SKM-1 (cell line): Measurements from ENCODE around the gene BST1.
A peak's percentile ranks its signal among the peaks of the same experiment; 100 is the strongest.

ENCODE experiments used
- DNase-seq: peaks from one replicate; lab custom pipeline; 2025; ENCODE audit not compliant: unreplicated experiment; lab: John Stamatoyannopoulos, UW

The BST1 gene

GRCh38 chr4:15676039-15676438, 26.8 kb upstream of the BST1 start:
- DNase-seq = no peak

DNA sequence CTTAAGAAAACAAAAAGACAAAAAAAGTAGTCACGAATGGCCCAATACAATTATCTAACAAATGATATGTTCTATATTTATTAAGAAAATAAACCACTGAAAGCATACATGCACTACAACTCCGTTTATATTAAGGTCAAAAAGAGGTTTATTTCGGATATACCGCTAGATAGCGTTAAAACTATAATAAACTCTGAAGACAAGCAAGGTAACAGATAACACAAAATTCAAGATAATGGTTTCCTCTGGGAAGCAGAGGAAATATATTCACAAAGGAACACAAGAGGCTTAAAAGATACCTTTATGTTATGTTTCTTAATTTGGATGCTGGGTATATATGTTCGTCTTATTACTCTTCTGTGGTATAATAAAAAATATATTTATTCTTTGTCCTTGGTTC, 26.0 kb upstream of the BST1 start:
- DNase-seq = no peak

DNA sequence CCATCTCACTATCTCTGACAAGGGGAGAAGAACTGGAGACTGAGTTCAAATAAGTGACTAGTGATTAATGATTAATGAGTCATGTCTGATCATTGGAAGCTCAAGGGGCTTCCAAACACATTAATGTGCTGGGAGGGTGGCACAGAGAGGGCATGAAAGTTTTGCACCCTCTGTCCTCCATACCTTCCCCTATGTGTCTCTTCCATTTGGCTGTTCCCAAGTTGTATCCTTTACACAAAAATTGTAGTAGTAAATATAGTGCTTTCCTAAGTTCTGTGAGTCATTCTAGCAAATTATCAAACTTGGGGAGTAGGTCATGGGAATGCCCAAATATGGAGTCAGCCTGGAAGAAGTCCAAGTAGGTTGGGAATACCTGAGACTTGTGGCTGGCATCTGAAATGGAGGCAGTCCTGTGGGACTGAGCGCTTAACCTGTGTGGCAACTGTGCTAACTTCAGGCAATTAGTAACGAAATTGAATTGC, 25.3 kb upstream of the BST1 start:
- no peak for DNase-seq

DNA sequence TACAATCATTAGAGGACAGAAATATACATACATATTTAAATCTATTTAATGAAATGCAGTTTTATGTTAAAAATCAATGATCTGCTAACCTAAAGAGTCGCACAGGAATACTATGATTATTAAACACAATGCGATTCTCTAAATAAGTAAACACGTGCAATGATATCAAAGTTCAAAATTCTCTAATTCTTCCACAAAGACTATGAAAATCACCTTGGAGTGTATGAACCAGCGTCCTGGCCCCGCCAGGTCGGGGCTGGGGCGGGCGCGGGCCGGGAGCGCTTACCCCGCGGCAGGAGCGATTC, 21.8 kb upstream of the BST1 start:
- no peak for DNase-seq

DNA sequence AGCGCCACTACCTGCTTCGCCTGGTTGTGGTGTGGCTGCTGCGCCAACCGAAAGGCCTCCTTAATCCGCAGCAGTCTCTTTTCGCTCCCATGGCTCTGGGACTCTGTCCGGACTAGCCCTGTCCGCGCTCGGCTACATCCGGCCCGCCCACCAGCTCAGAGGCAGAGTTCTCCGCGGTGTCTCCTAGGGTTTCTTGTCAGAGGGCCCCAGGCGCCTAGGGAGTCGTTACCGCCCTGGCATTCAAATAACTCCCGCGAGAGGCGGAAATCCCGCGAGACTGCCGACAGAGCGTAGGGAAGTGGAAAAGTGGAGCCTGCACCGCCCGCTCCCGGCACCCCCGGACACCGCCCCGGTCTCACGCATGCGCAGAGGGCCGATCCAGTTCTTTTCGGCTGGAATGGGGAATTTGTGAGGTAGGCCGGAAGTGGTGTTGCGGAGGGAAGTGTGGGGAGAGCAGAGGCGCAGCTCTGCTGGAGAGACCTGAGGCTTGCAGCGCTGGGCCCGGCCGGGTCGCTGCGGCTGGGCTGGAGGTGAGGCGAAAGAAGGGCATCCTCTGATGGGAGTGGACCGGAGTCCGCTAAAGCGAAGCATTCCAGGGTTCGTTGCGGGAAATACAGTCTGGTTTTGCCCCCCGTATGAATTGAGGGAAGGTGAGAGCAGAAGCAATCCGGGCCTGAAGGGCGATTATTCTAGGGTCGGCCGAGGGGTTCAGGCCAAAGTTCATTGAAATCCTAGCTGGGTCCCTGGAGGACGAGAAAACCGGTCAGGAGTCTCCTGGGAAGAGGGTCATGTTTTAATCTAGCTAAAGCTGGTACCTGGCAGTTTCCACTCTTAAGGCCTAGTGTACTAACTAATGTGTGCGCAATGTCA, 21.3 kb upstream of the BST1 start, which contains the start of gene FAM200B:
Gene FAM200B, plus strand, starts transcription at position 456 of the 870 bp plus-strand sequence. CDS start 5,151 bp downstream, outside the sequence.
- peak; percentile 89 for DNase-seq

- peak; percentile 27 for DNase-seq
Observed at GRCh38 chr4:15682242-15683142, 20.4 kb upstream of the BST1 start.

- no peak for DNase-seq
Observed at GRCh38 chr4:15683143-15683495, 19.7 kb upstream of the BST1 start.

GRCh38 chr4:15684498-15684897, 18.4 kb upstream of the BST1 start:
- no peak for DNase-seq

- DNase-seq = no peak
Observed at GRCh38 chr4:15688051-15688450, 14.8 kb upstream of the BST1 start.

DNA sequence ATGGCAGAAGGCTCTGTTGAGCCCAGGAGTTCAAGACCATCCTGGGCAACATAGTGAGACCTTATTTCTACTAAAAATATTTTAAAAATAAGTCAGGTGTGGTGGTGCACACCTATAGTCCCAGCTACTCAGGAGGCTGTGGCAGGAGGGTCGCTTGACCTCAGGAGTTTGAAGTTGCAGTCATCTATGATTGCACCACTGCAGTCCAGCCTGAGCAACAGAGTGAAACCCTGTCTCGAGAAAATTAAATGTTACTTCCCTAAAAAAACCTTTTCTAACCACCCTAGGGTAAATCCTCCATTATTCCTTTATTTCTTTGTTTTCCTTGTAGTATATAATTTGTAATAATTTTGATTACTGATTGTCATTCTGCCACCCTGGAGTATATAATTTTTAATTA, 13.3 kb upstream of the BST1 start:
- peak; percentile 74 for DNase-seq

DNA sequence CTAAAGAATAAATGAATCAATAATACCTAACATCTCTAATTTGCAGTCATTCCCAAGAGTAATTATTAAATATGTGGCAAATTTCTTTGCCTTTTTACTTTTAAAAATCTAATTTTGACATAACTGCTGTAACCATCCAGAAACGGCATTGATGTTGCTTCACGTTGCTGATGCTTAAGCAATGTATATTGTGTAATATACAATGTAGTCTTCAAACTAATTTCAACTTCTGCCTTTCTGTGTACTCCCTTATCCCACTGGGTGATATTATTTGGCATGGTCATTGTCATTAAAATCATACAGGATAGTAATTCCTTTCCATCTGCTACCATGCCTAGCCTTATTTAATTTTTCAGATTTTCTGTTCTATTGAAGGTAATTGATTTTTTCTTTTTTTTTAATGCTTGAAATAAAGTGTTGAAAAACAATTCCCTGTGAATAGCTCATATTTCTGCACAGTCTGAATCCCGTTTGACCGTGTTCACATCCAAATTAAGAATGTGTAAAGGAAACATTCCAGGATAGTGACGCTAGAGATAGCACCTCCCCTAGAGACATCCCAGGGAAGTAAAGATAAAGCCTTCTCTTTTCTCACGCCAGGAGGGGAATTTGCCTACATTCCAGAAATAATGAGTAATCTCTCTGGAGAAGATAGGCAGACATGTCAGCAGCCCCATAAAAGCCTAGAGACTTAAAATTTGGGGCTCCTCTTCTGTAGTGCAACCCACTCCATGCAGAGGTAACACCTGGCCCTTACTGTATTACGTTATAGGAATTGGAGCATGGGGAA, 12.7 kb upstream of the BST1 start:
- DNase-seq = peak; percentile 90

GRCh38 chr4:15691346-15692135, 11.3 kb upstream of the BST1 start:
- DNase-seq = no peak

GRCh38 chr4:15692602-15693001, 10.3 kb upstream of the BST1 start:
- DNase-seq = no peak

- no peak for DNase-seq
Observed at GRCh38 chr4:15694431-15694830, 8.4 kb upstream of the BST1 start.

GRCh38 chr4:15695240-15695699, 7.6 kb upstream of the BST1 start:
- DNase-seq = peak; percentile 25

- DNase-seq = no peak
Observed at GRCh38 chr4:15695729-15696128, 7.1 kb upstream of the BST1 start.

DNA sequence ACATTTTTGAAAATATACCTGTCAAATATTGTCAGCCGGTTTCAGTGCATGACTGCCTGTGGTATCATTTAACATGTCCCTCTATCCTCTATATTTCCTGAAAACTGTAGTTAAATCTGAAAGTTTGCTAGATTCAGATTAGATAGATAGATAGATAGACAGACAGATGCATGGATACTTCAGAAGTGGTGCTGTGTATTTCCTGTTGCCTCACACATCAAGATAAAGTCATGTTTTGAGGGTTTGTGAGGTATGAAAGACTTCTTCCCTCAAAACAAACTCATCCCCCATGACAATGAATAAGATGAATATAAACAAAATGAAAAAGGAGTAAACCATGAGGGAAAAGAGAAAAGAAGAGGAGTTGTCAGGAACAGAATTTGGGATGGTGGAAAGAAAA, 6.0 kb upstream of the BST1 start:
- no peak for DNase-seq

DNA sequence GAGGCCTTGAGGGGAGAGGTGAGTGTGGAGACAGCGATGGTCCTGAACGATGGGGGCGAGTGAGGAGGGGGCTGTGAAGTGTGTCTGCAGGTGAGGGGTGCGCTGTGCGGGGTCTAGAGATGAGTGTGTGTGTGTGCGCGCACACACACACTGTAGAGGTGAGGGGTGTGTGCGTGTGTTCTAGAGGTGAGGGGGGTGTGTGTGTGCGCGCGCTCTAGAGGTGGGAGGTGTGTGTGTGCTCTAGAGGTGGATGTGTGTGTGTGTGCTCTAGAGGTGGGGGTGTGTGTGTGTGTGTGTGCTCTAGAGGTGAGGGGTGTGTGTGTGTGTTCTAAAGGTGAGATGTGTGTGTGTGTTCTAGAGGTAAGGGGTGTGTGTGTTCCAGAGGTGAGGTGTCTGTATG, 574 bp downstream of the BST1 start:
- no peak for DNase-seq

DNA sequence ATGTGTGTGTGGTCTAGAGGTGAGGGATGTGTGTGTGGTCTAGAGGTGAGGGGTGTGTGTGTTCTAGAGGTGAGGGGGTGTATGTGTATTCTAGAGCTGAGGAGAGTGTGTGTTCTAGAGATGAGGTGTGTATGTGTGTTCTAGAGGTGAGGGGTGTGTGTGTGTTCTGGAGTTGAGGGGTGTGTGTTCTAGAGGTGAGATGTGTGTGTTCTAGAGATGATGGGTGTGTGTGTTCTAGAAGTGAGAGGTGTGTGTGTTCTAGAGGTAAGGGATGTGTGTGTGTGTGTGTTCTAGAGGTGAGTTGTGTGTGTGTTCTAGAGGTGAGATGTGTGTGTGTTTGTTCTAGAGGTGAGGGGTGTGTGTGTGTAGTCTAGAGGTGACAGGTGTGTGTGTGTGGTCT, 1.3 kb downstream of the BST1 start:
- DNase-seq = no peak

- DNase-seq = no peak
Observed at GRCh38 chr4:15706646-15707362, 3.9 kb downstream of the BST1 start.
